Renal pelvis (tissue), 4 donors: ENCODE data around the gene HRH2. TPM values are rescaled to one million over a fixed set of nuclear protein-coding genes. Genes with fewer than 3 reads are reported as not detected.

ENCODE experiments used
- DNase-seq: peaks from one replicate; pipeline ENCODE4 v3.0.0-alpha.2; 2013
- polyA plus RNA-seq, 3 donors: library from polyadenylated mRNA; unstranded; fragments of 120-200 nt; gene quantifications; one replicate each; pipeline ENCODE4 v1.2.1, GENCODE V29; 2013; ENCODE audit not compliant: insufficient read length in 3 of 3

Gene HRH2
- polyA plus RNA-seq, 3 donors = 2.7 to 3.5 (median 3.1) TPM

DNA sequence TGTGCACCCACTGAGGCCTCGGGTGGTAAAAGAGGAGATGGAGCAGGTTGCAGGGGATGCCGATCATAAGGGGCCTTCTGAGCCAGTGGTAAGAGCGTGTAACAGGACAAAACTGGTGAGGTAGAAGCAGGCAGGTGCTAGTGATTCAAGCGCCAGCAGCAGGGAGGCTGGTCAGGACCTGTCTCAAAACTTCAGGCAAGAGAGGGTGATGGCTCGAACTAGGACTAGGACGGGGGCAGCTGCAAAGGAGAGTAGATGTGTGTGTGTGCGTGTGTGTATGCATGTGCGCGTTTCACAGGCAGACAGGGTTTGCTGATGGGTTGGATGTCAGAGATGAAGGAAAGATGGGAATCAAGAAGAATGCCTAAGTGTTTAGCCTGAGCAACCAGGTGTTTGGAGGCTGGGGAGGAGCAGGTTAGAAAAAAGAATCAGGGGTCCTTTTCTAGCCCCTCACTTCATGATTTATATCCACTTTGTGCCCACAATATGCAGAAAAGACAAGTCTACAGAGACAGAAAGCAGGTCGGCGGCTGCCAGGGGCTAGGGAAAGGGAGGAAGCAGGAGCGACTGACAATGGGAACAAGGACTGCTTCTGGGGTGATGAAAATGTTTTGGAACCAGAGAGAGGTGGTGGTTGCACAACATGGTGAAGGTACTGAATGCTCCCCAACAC, 15.2 kb downstream of the HRH2 start:
- DNase-seq = no peak

DNA sequence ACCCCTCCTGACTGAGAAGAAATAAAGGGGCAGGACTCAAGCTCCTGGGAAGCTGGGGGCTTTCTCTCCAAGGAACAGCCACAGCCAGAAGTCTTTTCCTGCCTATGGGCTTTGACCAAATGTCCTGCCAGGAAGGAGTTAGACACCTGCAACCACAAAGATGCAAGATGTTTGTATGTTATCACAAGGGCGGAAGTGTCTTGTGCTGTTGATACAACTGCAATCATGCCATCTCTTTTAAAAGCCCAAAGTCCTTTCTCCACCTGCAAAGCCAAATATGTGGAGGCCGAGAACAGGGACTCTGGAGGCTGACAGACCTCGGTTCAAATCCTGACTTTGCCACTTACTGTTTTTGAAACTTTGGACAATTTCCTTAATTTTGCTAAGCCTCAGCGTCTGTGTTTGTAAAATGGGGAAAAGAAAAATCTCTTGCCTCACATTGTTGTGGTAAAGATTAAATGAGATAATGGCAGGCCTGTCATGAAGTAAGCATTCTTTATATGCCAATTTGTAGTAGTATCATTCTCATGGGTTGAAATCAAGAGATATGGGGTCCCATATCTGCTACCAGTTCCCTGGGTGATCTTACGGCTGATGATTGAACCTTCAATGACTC, 17.0 kb downstream of the HRH2 start:
- DNase-seq = no peak

DNA sequence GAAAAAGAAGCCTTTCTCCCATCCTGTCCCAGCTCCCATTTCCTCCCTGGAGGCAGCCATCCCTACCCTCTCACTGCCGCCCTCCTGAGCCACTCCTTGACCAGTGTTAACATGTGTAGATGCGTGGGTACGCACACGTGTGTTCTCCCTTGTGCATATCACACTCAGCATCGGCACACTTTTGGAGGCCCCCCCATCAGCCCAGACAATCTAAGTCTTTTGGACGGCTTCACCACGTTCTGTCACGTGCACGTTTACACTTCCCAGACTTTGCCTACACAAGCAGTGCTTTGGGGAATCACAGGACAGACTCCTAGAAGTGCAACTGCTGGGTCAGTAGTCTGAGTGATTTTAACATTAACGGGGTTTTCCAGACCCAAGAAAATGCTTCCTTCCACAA, 18.0 kb downstream of the HRH2 start:
- no peak for DNase-seq

DNA sequence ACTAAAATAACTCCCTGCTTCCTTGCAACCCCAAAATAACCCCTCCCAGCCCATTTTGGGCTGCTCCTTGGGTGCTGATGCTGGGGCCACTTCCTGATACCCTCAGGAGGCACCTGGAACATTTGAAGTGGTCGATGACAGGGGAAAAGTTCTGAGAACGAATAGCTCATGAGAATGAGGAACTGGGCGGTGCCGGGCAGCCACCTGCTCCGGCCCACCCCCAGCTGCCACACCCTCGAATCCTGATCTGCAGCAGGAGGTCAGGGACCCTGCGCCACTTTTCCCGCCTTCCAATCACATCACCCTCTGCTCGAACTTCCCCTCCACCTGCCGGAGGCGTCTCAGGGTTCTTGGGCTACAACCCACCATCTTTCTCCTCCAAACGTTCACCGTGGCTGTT, 19.7 kb downstream of the HRH2 start:
- DNase-seq = no peak

DNA sequence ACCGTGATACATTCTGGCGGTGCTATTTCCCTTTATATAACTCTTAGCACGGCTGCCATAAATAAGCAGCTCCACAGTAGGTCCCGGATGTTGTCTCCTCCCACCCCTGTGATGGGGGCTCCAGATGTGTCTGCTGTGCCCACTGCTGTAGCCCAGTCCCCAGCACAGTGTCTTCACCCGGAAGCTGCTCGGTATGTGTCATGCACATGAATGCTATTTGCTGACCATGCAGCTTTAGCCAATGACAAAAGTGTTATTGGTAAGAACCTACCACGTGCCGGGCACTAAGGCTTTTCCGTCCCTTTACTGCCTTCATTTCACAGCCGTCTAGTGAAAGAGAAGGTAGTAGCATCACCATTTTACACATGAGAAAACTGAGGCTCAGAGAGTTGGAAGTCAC, 20.2 kb downstream of the HRH2 start:
- no peak for DNase-seq

DNA sequence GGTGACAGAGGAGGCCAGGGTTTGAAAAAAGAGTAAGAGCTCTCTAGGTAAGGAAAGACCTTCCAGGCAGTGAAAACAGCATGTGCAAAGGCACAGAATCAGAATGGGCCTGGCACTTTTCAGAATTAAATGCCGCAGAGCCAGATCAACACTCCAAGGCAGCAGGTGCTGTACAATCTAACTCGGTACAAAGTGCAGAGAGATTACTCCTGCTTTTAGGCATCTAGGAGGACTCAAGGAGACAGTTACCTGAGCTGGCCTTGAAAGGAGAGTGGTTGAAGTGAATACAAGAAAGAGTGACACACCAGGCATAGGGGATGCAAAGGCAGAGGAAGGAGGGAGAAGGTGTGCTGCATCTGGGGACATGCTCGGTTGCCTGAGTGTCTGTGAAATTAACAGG, 21.5 kb downstream of the HRH2 start:
- no peak for DNase-seq

DNA sequence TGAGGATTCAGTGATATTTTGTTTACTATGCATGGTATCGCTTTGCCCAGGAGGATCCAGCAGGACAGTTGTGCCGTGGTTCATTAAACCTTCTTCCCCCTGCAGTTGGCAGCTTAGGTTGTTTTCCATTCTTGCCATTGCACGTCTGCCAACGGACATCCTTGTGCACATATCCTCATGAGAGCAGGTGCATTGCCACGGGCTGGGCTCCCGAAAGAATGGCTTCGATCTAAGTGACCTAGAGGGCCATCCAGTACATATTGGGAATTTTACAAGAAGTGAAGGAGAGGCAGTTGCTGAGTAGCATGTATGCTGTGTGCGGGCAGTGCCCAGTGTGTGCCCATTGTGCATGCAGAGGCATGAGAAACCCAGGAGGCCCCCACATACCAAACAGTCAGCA, 22.1 kb downstream of the HRH2 start:
- no peak for DNase-seq

DNA sequence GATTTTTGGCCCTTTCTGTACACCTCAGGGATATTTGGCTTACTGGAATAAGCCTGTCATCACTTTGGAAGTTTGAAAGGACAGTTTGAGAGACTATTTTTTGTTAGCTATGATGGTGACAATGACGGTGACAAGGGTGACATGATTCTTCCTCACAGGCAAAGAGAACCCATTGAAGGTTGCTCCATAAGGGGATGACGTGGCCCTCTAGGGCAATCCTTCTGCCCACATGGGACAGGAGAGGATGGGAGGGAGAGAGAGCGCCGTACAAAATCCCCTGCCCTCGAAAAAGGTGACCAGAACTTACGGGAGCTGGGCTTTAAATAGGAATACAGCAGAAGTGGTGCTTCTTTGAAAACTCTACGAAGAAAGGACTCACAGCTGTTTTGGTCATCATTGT, 22.6 kb downstream of the HRH2 start:
- no peak for DNase-seq

DNA sequence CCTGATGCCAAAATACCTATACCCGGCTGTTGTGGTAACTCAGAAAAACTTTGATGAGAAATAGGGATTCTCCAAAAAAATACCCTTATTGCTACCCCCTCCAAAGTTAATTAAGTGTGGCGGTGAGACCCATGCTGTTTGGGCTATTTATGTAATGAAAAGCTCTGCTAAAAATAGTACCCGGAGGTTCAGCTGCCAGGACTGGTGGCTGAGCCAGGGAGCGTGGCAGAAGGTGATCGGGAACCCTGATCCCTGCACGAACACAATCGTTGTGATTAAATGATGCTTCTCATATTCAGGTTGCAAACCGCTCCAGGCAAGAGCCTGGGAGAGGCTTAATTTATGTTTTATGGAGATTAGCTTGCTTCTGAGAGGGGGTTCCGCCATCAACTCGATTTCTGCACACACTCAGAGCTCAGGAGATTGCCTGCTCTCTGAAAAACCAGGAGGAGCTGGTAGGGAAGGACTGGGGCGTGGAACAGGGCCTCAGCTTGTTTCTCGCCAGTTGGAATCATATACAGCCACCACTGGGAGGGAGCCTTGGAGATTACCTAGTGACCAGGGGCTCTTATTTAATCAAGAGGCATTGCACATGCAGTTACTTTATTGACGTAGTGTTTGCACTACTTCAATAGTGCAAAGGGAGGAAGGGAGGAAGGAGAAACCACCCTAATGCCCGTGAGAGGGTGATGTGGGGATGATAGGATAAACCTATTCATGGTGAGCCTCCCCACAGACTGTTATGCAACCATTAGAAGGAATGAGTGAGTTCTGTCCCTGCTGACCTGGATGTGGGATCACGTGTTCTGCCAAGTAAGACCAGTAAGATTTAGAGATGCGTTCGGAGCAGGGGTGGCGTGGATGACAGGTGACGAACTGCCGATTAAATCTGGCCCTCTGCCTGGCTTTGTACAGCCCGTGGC, 23.4 kb downstream of the HRH2 start:
- DNase-seq = no peak

DNA sequence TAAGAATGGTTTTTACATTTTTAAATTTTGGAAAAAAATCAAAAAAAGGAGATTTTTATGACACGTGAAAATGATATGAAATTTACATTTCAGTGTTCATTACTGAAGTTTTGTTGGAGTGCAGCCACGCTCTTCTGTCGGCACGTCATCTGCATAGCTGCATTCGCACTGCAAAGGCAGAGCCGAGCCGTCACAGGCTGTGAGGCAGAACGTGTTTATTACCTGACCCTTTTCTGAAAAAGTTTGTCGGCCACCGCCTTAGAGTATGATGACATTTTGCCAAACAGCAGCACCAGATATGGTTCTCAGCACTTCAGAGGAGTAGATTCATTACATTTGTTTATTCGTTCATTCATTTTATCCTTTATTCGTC, 24.1 kb downstream of the HRH2 start:
- peak; percentile 15 for DNase-seq

DNA sequence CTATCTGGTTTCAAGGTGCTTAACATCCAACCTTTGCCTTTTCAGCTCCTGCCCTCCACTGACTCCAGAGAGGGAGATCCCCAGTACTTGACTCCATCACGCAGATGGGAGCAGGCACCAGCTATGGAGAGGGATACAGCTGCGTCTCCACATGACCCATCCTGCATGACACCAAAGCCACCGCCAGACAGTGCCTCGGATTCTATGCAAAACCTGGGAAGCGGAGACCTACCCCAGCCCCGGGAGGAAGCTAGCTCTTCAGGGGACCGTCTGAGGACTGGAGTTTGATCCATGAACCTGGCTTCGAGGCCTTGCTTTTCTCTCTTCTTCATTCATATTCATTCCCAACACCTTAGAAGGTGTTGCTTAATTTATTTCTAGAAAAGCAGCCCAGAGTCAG, 24.8 kb downstream of the HRH2 start:
- no peak for DNase-seq

DNA sequence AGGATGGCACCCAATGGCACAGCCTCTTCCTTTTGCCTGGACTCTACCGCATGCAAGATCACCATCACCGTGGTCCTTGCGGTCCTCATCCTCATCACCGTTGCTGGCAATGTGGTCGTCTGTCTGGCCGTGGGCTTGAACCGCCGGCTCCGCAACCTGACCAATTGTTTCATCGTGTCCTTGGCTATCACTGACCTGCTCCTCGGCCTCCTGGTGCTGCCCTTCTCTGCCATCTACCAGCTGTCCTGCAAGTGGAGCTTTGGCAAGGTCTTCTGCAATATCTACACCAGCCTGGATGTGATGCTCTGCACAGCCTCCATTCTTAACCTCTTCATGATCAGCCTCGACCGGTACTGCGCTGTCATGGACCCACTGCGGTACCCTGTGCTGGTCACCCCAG, 25.4 kb downstream of the HRH2 start:
- DNase-seq = no peak

DNA sequence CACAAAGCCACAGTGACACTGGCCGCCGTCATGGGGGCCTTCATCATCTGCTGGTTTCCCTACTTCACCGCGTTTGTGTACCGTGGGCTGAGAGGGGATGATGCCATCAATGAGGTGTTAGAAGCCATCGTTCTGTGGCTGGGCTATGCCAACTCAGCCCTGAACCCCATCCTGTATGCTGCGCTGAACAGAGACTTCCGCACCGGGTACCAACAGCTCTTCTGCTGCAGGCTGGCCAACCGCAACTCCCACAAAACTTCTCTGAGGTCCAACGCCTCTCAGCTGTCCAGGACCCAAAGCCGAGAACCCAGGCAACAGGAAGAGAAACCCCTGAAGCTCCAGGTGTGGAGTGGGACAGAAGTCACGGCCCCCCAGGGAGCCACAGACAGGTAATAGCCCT, 26.1 kb downstream of the HRH2 start:
- no peak for DNase-seq

DNA sequence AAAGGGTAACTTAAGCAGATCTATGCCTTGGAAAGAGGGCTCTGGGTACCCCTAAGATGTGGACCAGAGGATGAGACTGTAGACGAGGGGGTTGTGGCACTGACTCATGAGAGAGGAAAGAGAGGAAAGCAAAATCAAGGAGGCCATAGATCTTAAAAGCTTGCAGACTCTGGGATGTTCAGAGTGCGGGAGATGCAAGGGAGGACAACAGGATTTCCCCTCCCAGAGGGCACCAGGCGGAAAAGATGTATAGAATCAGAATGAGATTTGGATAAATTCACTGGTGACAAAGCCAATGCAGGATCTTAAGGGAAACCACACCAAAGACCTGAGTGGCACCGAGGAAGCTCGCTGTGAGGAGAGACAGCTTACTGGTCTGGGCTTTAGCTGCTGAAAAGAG, 27.1 kb downstream of the HRH2 start:
- DNase-seq = no peak

DNA sequence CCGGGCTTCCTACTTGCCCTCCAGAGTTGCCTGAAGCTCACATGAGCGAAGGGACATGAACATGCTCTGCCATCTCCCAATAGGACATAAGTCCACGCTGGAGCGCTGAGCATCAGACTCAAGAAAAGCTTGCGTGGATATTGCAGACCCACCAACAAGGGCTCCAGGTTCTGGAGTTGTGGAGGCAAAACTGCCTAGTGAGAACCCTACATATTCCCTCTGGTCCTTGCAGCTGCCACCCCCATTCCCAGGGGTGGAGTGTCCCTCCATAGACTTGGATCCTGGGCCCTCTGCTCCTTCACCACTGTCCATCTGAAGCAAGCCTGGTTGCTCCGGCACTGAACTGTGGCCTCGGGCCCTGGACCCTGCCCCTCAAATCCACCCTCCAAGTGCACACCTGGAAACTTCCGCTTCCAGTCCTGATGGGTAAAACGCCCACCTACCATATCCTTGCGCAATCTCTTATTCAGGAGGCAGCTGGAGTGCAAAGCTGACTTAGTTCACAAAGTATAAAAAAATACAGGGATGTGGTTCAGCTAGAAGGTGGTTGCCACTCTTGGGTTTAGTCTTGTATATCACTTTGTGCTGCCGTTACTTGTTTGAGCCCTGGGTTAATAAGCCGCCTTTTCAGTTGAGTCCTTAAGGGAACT, 28.0 kb downstream of the HRH2 start:
- DNase-seq = no peak

DNA sequence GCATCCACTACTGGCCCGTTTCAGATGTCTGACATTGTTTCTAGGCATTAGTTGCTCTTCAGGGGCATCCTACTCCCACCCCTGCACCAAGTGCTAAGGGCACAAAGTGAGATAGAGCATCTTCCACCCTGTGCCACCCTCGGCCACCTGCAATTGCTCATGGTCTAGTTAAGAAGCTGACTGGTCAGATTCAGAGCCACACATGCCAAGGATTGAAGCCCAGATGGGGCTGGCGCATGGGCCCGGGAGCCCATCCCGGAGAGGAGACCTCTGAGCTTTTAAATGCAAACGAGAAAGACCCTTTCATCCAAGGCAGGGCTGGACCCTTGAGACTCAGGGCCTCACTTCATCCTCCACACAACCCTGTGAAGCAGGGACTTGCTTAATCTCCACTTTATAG, 28.5 kb downstream of the HRH2 start:
- DNase-seq = no peak

DNA sequence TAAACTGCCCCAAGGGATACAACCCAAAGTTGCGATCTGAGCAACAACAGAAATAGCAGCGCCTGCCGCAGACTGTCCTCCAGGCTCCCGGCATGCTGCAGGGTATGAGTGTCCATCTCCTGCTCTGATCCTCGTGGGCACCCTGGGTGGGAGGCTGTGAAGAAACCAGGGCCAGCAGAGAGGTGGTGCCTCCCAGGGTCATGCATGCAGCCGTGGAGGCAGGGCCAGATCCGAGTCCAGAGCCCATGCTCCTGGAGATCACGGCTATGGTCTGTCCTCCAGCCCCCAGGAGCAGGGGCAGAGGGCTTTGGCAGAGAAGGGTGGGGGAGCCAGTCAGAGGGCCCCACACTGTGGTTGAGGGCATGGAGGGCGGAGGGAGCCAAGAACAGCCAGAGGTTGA, 29.0 kb downstream of the HRH2 start:
- no peak for DNase-seq

DNA sequence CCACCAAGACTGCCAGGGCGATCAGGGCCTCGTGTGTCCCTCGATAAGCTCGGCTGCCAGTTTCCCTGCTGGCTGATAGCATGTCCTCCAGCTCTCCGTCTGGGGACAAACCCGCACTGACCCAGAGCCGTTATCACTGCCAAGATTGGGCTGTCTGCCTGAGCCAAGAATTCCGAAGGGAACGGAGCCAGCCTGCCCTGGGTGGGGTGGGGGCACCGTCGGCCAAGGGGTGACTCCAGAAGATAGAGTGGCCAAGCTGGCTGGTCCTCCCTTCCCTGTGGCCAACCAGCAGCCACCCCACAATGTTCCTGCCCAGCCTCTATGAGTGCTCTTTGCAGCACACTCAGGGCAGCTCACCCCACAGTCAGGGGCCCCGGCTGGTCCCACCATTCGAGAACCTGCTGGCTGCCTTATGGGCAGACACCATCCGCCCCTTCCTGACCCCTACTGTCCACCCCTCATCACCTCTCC, 29.4 kb downstream of the HRH2 start:
- DNase-seq = no peak

DNA sequence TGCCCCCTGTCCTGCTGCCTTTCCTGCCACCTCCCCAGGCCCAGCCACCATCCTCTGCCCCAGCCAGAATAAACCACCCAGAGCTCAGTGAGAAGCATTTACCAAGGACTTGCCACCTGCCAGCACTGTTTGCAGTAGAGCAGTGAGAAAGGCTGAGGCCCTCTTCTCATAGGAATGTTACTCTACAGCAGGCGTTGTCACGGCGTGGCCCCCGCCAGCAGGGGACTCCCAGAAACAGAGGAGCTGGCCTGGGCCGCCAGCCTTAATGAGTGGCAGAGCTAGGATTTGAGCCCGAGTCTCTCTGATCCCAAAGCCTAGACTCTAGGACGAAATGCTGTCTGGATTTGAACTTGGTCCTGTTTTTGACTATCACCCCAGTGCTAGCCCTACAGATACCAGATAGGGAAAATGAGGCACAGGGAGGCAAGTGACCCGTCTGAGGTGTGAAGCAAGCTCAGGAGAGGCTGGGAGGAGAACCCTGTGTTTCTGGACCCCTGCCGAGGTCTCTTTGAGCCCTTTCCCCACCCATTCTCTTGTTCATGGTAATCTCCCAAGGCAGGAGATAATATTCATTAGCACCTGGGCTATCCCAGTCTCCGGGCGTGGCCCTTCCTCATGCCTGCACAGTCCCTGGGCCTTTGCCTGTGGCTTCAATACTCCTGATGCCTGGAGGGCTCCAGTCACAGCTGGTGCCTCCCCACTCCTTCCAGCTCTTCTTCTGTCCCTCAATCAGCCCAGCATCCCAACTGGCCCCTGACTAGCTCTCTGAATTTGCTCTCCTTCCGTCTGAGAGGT, 30.7 kb downstream of the HRH2 start:
- DNase-seq = no peak

DNA sequence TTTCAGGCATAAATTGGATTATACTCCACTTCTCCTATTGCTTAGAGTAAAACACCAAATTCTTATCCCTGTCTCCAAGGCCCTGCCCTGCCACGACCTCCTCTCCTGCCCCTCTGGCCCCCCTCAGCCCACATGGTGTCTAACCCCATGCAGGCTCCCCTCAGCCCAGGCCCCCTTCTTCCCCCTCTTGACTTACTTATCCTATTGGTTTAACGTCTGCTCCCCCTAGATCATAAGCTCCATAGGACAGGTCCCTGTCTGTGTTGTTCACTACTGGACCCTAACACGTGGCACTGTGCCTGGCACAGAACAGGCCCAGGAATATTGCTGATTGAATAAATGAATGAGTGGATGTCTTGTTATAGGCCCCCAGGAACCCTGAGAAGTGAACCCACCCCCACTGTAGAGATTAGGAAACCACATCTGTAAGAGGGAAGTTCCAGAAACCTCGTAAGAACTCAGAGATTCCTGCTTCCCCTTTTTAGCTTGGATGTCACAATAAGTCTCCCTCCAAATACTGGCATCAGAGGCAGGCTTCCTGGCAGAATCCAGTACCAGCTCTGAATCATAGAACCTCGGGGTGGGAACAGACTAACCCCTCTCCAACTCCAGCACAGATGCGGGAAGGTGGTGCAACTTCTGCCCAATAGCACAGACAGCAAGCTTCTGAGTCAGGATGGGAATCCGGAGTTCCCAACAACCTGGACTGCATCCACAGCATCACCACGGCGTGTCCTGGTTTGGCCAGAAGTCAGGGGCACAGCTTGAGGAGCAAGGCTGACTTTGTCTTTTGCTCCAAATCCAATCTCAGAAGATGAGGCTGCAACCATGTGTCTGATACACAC, 31.5 kb downstream of the HRH2 start:
- DNase-seq = no peak

DNA sequence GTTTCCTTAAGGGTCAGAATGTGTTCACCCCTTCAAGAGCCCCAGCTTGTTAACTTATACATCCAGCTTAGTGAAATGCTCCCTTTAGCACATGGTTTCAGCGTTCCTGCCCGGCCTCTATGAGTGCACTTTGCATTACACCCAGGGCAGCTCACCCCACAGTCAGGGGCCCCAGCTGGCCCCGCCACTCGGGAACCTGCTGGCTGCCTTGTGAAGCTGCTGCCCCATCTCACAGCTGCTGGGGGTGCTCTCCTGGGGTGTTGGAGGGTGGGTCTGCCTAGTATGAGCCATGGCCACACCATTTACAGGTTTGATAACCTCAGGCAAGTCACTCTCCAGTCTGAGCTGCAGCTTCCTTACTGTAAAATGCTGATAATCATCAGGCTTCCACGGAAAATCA, 32.2 kb downstream of the HRH2 start:
- no peak for DNase-seq
